ENCODE measurements around the gene CSTPP1.

GRCh38 chr11:47175746-47176327 is 239.3 kb downstream of the CSTPP1 start:
- TF ChIP-seq, protein P1, sequence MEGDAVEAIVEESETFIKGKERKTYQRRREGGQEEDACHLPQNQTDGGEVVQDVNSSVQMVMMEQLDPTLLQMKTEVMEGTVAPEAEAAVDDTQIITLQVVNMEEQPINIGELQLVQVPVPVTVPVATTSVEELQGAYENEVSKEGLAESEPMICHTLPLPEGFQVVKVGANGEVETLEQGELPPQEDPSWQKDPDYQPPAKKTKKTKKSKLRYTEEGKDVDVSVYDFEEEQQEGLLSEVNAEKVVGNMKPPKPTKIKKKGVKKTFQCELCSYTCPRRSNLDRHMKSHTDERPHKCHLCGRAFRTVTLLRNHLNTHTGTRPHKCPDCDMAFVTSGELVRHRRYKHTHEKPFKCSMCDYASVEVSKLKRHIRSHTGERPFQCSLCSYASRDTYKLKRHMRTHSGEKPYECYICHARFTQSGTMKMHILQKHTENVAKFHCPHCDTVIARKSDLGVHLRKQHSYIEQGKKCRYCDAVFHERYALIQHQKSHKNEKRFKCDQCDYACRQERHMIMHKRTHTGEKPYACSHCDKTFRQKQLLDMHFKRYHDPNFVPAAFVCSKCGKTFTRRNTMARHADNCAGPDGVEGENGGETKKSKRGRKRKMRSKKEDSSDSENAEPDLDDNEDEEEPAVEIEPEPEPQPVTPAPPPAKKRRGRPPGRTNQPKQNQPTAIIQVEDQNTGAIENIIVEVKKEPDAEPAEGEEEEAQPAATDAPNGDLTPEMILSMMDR (IDR thresholded peaks at IDR 0.05): no peak
- TF ChIP-seq POLR2A (IDR thresholded peaks at IDR 0.05): no peak

Measured in Peyer's patch (tissue), 4 donors.